Keratinocyte (primary cell): ENCODE measurements around the gene SCARB1. TPM values are rescaled to one million over a fixed set of nuclear protein-coding genes. Genes with fewer than 3 reads are reported as not detected.

Experiments used
- DNase-seq: peaks from one replicate; pipeline ENCODE4 v3.0.0-alpha.2; 2011; ENCODE audit warnings: low read depth, missing footprints, low spot score
- FAIRE-seq: peaks from 2 replicates; lab custom pipeline; 2011; peaks lifted over from hg19 to GRCh38; lab: Jason Lieb, UNC
- H2AFZ ChIP-seq: 2 replicates; pipeline ENCODE4 v1.6.0; 2012; ENCODE audit warnings: low read length, control low read depth, inconsistent platforms; ENCODE audit not compliant: control insufficient read depth
- H3K27ac ChIP-seq: 2 replicates; pipeline ENCODE4 v1.5.1; 2011; ENCODE audit warnings: low read length; ENCODE audit not compliant: control insufficient read depth, insufficient read depth
- H3K27me3 ChIP-seq: 3 replicates; pipeline ENCODE4 v1.6.0; 2011; ENCODE audit warnings: low read length; ENCODE audit not compliant: control insufficient read depth, insufficient read depth; ENCODE audit errors: extremely low read depth
- H3K36me3 ChIP-seq, 2 experiments: 2 replicates in 1 of 2; 3 replicates in 1 of 2; pipeline ENCODE4 v1.5.1; 2011; ENCODE audit warnings: low read length in 2 of 2, mild to moderate bottlenecking in 1 of 2; ENCODE audit not compliant: control insufficient read depth in 2 of 2, insufficient read depth in 2 of 2; ENCODE audit errors: extremely low read depth in 1 of 2
- H3K4me1 ChIP-seq: 3 replicates; pipeline ENCODE4 v1.5.1; 2011; ENCODE audit warnings: low read length; ENCODE audit not compliant: control insufficient read depth, insufficient read depth; ENCODE audit errors: extremely low read depth
- H3K4me2 ChIP-seq: 3 replicates; pipeline ENCODE4 v1.6.0; 2011; ENCODE audit warnings: low read depth, low read length; ENCODE audit not compliant: control insufficient read depth, insufficient read depth; ENCODE audit errors: extremely low read depth
- H3K4me3 ChIP-seq, 3 experiments: fragments of 200-600 bp in 1 of 3; sonication (generic) in 1 of 3; 2 replicates in 2 of 3; 3 replicates in 1 of 3; pipeline ENCODE4 v1.5.1; 2011 to 2016; ENCODE audit warnings: low read length in 3 of 3, mild to moderate bottlenecking in 3 of 3, control low read depth in 2 of 3, inconsistent platforms in 1 of 3, low read depth in 1 of 3, mixed read lengths in 1 of 3, mixed run types in 1 of 3, moderate library complexity in 1 of 3; ENCODE audit not compliant: control insufficient read depth in 2 of 3, insufficient read depth in 2 of 3; ENCODE audit errors: extremely low read depth in 1 of 3
- H3K79me2 ChIP-seq: 2 replicates; pipeline ENCODE4 v1.6.0; 2012; ENCODE audit warnings: low read length; ENCODE audit not compliant: control insufficient read depth, insufficient read depth
- H3K9ac ChIP-seq: 3 replicates; pipeline ENCODE4 v1.6.0; 2011; ENCODE audit warnings: low read length; ENCODE audit not compliant: control insufficient read depth, insufficient read depth; ENCODE audit errors: extremely low read depth
- H3K9me1 ChIP-seq: 3 replicates; pipeline ENCODE4 v1.6.0; 2011; ENCODE audit warnings: low read length; ENCODE audit not compliant: control insufficient read depth, insufficient read depth; ENCODE audit errors: extremely low read depth
- H3K9me3 ChIP-seq: 2 replicates; pipeline ENCODE4 v1.5.1; 2012; ENCODE audit warnings: low read depth, low read length; ENCODE audit not compliant: control insufficient read depth
- H4K20me1 ChIP-seq: 3 replicates; pipeline ENCODE4 v1.6.0; 2011; ENCODE audit warnings: low read length; ENCODE audit not compliant: control insufficient read depth, insufficient read depth; ENCODE audit errors: extremely low read depth
- CTCF ChIP-seq, 3 experiments: IDR thresholded peaks in 1 of 3; conservative IDR thresholded peaks in 1 of 3; optimal IDR thresholded peaks in 1 of 3; 2 replicates in 2 of 3; 3 replicates in 1 of 3; pipeline versions ENCODE3 to v1.5.1; 2011; ENCODE audit warnings: low read length in 3 of 3, mild to moderate bottlenecking in 3 of 3, moderate library complexity in 2 of 3, control low read depth in 1 of 3, inconsistent platforms in 1 of 3; ENCODE audit not compliant: insufficient read depth in 2 of 3; ENCODE audit errors: extremely low read depth in 1 of 3
- EZH2 ChIP-seq: IDR thresholded peaks from one replicate; pipeline ENCODE4 v1.6.1; 2012; ENCODE audit warnings: inconsistent platforms, mild to moderate bottlenecking, low read length, moderate library complexity
- dilution Hi-C: fragments of 300-500 bp; cut with MboI; formaldehyde crosslinking; loops from one replicate; pipeline ENCODE4 v1.7.0; 2020; ENCODE audit warnings: low sequenced_read_pairs; ENCODE audit not compliant: extremely low pct_ligation_motif_present
- polyA plus RNA-seq, 5 experiments: library from polyadenylated mRNA; depleted of rRNA in 3 of 5; stranded (reverse) in 3 of 5; stranded (forward) in 1 of 5; unstranded in 1 of 5; fragments of >200 nt; gene quantifications; 1 replicate in 1 of 5; 2 replicates in 3 of 5; 3 replicates in 1 of 5; pipeline versions ENCODE4 v1.2.1 to v1.2.3, GENCODE V29; 2011 to 2012; ENCODE audit warnings: missing spikeins in 2 of 5, low read depth in 1 of 5, low replicate concordance in 1 of 5

SCARB1 gene
- polyA plus RNA-seq, 1 donor (not counting 4 experiments of a cell fraction or from before 2014, with no cell fraction given) = 40.9 TPM

DNA sequence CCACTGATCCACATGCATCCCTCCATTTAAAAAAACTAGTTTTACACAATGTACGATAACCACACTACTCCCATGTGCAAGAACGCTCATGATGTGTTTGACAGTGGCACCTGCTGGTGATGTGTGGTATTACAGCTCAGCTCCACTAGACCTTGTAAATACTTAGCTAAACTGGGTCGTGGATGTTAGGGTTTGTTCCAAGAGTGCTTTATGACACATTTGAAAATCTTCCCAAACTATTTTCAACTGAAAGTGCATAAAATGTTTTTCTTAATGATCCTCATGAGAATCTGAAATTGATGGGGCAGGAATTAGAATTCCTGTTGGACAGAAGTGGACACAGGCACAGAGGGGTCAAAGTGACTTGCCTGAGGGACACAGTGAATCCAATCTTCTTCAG is 99.2 kb downstream of the SCARB1 start:
- no peak for TF ChIP-seq EZH2
- TF ChIP-seq CTCF (optimal IDR thresholded peaks at IDR 0.05 in 1 of 3, IDR thresholded peaks at IDR 0.05 in 1 of 3, conservative IDR thresholded peaks at IDR 0.05 in 1 of 3; ENCODE audit: extremely low read depth in 1 of 3, insufficient read depth in 2 of 3, low read length in 3 of 3) = peak; percentile 76 to 91 (median 84)
- H3K27ac ChIP-seq = no peak overlapping the region

GRCh38 chr12:124763594-124763979 is 100.1 kb downstream of the SCARB1 start:
- no peaks in the 10 kb centered on the region for H4K20me1 ChIP-seq
- dilution Hi-C loops = no loop called here
- H3K27ac ChIP-seq = no peak overlapping the region
- no peak overlapping the region for H3K4me2 ChIP-seq
- no peaks in the 10 kb centered on the region for H3K4me1 ChIP-seq
- H3K27me3 ChIP-seq = peaks cover 27% of the 10 kb centered on the region
- peaks cover 6% of the 10 kb centered on the region for H3K9me3 ChIP-seq
- H3K36me3 ChIP-seq = no peaks in the 10 kb centered on the region
- TF ChIP-seq CTCF (optimal IDR thresholded peaks at IDR 0.05 in 1 of 3, IDR thresholded peaks at IDR 0.05 in 1 of 3, conservative IDR thresholded peaks at IDR 0.05 in 1 of 3; ENCODE audit: extremely low read depth in 1 of 3, insufficient read depth in 2 of 3, low read length in 3 of 3) (no peak), EZH2 (no peak)
- no peak overlapping the region for H3K9ac ChIP-seq
- DNase-seq (no peak), FAIRE-seq (no peak)
- no peak overlapping the region for H2AFZ ChIP-seq
- no peaks in the 10 kb centered on the region for H3K9me1 ChIP-seq
- H3K79me2 ChIP-seq = no peaks in the 10 kb centered on the region
- no peak overlapping the region for H3K4me3 ChIP-seq

More for the DNA sequence above, 99.2 kb downstream of the SCARB1 start:
- Histone ChIP-seq H3K36me3 (no peaks in the 10 kb centered on the region), H2AFZ (no peak overlapping the region), H3K9me1 (no peaks in the 10 kb centered on the region), H3K4me2 (no peak overlapping the region), H3K9me3 (peaks cover 6% of the 10 kb centered on the region), H3K79me2 (no peaks in the 10 kb centered on the region), H3K9ac (no peak overlapping the region), H4K20me1 (no peaks in the 10 kb centered on the region), H3K27me3 (peaks cover 18% of the 10 kb centered on the region), H3K4me3 (no peak overlapping the region), H3K4me1 (no peaks in the 10 kb centered on the region)
- FAIRE-seq (no peak), DNase-seq (no peak)
- dilution Hi-C loops = no loop called here
